ENCODE data around the gene EIF4ENIF1.
A peak's percentile ranks its signal among the peaks of the same experiment; 100 is the strongest.

EIF4ENIF1 gene

DNA sequence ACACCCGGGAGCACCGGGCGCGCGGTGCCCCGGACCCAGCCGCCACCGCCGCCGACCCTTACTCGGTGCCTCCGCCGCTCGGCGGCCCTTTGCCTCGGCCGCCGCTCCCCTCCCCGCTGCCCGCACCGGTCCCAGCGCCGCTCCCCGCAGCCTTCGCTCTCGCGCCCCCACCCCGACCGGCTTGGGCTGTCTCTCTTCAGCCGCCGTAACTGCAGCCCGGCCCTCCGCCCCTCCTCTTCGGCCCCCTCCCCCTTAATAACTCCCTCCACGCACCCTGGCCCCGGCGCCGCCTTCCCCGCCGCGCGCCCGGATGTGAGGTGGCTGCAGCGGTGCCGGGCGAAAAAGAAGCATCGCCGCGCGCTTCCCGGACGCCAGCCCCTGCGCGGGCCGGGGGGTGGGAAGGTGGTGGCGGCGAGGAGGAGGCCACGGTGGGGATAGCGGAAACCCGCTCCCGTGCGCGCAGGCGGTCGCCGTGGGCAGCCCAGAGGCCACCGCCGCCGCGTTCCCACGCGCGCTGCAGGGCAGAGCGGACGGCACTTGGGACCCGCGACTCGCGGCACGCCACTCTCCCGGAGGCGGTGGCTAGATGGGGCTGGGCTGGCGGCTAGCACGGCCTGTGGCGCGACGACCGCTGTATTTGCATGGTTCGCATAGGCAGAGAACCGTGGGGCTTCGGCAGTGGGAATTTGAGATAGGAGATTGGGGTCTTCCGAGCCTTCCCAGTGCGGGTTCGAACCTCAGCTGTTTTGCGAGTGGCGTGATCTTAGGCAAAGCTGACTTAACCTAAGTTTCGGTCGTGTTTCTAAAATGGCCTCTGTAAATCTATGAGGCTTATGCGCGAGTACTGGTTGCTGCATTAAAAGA lies at the start of gene EIF4ENIF1:
Gene EIF4ENIF1 (minus strand): TSS at position 211 of the 864 bp plus-strand sequence. CDS start 1,124 bp downstream, outside the sequence.
- in situ Hi-C loops (cut with MboI; ENCODE audit: low pct_unique_long_range_greater_than_20kb, low sequenced_read_pairs, unreplicated experiment) = no loop called here
- no peak for TF ChIP-seq CTCF (IDR thresholded peaks at IDR 0.05; ENCODE audit: extremely low read depth, insufficient read depth, missing control alignments)
- peak; percentile 94 for DNase-seq (ENCODE audit: low spot score)

GRCh38 chr22:31538815-31539214 lies 49.2 kb upstream of the EIF4ENIF1 start:
- no peak for TF ChIP-seq CTCF (IDR thresholded peaks at IDR 0.05; ENCODE audit: extremely low read depth, insufficient read depth, missing control alignments)
- peak; percentile 33 for DNase-seq (ENCODE audit: low spot score)
- in situ Hi-C loops (cut with MboI; ENCODE audit: low pct_unique_long_range_greater_than_20kb, low sequenced_read_pairs, unreplicated experiment) = no loop called here

DNA sequence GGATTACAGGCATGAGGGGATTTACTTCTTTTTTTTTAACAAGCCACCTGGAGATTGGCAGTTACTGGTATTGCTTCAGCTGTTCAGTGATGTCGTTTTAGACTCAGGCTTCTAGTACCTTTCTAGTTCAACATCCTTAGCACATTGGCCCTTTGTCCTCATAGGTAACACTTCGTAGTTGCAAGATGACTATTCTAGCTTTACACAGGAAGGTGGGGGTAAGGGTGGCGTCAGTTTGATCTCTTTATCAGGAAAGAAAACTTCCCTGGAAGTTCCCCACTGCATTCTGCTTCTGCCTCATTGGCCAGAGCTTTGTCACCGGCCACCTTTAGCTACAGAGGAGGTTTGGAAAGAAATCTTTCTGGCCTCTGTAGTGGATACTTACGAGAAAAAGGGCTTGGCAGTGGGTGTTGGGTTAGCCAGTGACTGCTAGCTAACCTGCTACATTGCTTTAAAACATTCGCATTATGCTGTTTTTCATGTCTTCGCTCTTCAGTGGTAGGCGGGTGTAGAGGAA lies 47.4 kb upstream of the EIF4ENIF1 start:
- no peak for TF ChIP-seq CTCF (IDR thresholded peaks at IDR 0.05; ENCODE audit: extremely low read depth, insufficient read depth, missing control alignments)
- in situ Hi-C loops (cut with MboI; ENCODE audit: low pct_unique_long_range_greater_than_20kb, low sequenced_read_pairs, unreplicated experiment) = no loop called here
- peak; percentile 64 for DNase-seq (ENCODE audit: low spot score)

GRCh38 chr22:31533374-31533773 lies 43.7 kb upstream of the EIF4ENIF1 start:
- DNase-seq (ENCODE audit: low spot score) = no peak
- TF ChIP-seq CTCF (IDR thresholded peaks at IDR 0.05; ENCODE audit: extremely low read depth, insufficient read depth, missing control alignments) = no peak
- in situ Hi-C loops (cut with MboI; ENCODE audit: low pct_unique_long_range_greater_than_20kb, low sequenced_read_pairs, unreplicated experiment) = no loop called here

GRCh38 chr22:31532060-31532459 lies 42.4 kb upstream of the EIF4ENIF1 start:
- TF ChIP-seq CTCF (IDR thresholded peaks at IDR 0.05; ENCODE audit: extremely low read depth, insufficient read depth, missing control alignments) = no peak
- in situ Hi-C loops (cut with MboI; ENCODE audit: low pct_unique_long_range_greater_than_20kb, low sequenced_read_pairs, unreplicated experiment) = no loop called here
- DNase-seq (ENCODE audit: low spot score) = no peak

GRCh38 chr22:31530823-31531195 lies 41.2 kb upstream of the EIF4ENIF1 start:
- DNase-seq (ENCODE audit: low spot score) = no peak
- no peak for TF ChIP-seq CTCF (IDR thresholded peaks at IDR 0.05; ENCODE audit: extremely low read depth, insufficient read depth, missing control alignments)
- in situ Hi-C loops (cut with MboI; ENCODE audit: low pct_unique_long_range_greater_than_20kb, low sequenced_read_pairs, unreplicated experiment) = no loop called here
